ENCODE data around the gene MIER2.

MIER2 gene

DNA sequence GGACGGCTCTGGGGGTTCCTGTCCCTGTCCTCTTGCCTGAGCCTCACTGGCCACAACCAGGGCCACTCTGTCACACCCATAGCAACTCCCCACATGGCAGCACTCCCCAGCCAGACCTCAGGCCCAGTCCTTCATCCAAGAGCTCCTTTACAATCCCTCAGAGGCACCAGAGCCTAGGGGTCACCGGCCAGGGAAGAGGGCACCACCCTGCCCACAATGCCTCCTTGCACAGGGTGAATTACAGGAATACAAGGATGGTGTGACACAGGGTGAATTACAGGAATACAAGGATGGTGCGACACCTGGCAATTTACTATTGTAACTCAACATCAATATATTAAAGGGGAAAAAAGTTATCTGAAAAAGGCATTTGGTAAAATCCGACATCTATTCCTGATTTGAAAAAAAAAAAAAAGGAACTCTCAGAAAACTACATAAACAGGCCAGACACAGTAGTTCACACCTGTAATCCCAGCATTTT is 16.5 kb downstream of the MIER2 start:
- DNase-seq (ENCODE audit: extremely low read depth, low read depth): no peak
- H3K4me3 ChIP-seq (replicated peaks; ENCODE audit: low read depth, low read length): no peak overlapping the region
- TF ChIP-seq, protein P1, sequence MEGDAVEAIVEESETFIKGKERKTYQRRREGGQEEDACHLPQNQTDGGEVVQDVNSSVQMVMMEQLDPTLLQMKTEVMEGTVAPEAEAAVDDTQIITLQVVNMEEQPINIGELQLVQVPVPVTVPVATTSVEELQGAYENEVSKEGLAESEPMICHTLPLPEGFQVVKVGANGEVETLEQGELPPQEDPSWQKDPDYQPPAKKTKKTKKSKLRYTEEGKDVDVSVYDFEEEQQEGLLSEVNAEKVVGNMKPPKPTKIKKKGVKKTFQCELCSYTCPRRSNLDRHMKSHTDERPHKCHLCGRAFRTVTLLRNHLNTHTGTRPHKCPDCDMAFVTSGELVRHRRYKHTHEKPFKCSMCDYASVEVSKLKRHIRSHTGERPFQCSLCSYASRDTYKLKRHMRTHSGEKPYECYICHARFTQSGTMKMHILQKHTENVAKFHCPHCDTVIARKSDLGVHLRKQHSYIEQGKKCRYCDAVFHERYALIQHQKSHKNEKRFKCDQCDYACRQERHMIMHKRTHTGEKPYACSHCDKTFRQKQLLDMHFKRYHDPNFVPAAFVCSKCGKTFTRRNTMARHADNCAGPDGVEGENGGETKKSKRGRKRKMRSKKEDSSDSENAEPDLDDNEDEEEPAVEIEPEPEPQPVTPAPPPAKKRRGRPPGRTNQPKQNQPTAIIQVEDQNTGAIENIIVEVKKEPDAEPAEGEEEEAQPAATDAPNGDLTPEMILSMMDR (IDR thresholded peaks at IDR 0.05; ENCODE audit: low read depth, low read length, missing control alignments): no peak

DNA sequence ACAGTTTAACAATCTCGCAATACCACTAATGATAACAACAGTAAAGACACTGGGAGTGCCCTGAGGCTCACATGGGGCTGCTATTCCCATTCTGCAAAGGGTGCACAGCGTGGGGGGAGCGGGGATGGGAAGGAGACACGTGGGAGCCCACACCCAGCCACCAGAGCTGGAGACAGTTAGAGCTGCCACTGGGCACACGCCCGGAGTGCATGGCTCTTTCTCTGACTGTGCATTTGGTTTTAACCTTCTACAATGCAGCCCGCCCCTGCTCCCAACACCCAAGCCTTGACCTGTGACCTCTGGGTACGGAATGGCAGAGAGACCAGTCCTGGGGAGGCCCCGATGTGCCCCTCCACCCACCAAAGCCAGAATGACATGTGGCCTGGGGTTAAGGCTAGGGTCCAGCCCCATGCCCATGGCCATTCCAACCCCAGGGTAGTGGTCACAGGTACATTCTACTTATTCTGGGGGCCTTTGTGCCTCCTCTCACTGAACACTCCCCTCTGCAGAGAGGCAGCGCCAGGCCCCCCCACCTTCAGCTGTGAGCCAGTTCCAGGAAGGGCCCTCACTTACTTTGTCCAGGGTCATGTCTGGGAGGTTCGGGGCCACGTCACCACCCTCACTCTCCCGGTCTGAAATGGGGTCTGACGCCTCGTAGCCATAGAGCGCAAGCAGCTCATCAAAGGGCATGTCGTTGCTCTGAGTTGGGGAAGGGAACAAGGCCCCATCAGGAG is 17.1 kb downstream of the MIER2 start:
- TF ChIP-seq, protein P1 (IDR thresholded peaks at IDR 0.05; ENCODE audit: low read depth, low read length, missing control alignments): no peak
- DNase-seq (ENCODE audit: extremely low read depth, low read depth): no peak
- H3K4me3 ChIP-seq (replicated peaks; ENCODE audit: low read depth, low read length): no peak overlapping the region

DNA sequence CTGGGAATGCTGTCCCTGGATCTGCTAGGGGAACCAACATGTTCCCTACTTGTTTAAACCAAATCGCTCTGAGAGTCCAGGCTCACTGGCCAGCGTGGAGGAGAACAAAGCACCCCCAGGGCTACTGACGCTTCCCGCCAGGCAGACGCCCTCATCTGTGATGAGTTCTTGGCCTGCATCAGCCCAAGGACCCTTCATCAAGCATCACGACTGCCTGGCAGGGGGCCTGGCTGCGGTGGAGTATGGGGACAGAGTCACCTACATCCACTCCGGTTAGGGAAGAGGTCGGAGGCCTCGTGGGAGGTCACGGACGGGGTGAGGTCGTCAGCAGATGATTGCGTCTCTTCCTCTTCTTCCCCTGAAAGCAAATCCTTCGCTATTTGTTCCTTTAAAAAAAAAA is 17.7 kb downstream of the MIER2 start:
- no peak for DNase-seq (ENCODE audit: extremely low read depth, low read depth)

DNA sequence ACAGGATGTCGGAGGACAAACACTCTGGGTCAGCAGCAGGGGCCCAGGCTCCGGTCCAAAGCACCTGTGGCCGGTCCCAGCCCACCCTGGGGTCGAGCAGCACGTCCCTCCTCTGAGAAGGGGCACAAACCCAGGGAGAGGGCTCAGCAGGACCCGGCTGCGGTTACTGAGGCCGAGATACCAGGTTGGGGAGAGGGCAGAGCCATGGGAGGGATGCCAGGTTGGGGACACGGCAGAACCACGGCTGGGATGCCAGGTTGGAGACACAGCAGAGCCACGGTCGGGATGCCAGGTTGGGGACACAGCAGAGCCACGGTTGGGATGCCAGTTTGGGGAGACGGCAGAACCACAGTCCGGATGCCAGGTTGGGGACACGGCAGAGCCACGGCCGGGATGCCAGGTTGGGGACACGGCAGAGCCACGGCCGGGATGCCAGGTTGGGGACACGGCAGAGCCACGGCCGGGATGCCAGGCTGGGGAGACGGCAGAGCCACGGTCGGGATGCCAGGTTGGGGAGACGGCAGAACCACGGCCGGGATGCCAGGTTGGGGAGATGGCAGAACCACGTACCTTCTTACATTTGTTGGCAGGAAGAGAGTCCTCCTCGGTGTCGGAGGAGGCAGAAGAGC is 18.5 kb downstream of the MIER2 start:
- DNase-seq (ENCODE audit: extremely low read depth, low read depth): no peak
- TF ChIP-seq, protein P1 (IDR thresholded peaks at IDR 0.05; ENCODE audit: low read depth, low read length, missing control alignments): no peak
- H3K4me3 ChIP-seq (replicated peaks; ENCODE audit: low read depth, low read length): no peak overlapping the region

More for the DNA sequence above, 17.7 kb downstream of the MIER2 start:
- TF ChIP-seq, protein P1 (IDR thresholded peaks at IDR 0.05; ENCODE audit: low read depth, low read length, missing control alignments): no peak
- H3K4me3 ChIP-seq (replicated peaks; ENCODE audit: low read depth, low read length): no peak overlapping the region

DNA sequence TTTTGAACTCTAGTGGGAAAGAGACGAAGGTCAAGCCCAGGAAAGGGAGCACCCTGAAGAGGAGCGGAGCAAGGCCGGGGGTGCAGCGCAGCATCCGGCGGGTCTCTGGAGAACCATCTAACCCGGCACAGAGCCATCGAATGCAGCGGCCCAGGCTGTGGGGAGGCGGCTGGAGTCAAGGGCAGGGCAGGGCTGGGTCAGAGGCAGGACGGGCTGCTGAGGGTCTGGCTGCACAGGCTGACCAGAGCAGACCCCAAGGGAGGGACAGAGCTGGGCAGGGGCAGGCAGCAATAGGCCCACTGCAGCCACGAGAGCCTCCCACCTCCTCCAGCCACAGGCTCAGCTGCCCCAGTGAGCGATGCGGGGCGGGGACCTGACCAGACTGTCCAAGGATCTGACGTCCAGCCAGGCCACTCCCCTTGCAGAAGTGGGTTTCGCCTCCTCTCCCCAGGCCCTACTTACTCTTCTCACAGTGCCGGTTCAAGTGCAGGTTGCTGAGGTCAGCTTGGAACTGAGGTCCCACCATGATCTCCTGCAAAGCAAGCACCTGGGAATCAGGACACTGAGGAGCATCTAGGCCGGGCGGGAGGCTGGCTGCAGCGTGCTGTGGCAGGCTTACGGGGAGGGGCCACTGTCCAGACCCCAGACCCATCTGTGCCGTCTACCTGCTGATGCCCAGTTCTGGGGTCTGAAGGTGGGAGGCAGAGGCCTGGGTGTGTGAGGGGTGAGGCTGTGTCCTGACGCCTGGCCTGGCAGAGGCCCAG is 19.2 kb downstream of the MIER2 start:
- no peak overlapping the region for H3K4me3 ChIP-seq (replicated peaks; ENCODE audit: low read depth, low read length)
- DNase-seq (ENCODE audit: extremely low read depth, low read depth): no peak
- TF ChIP-seq, protein P1 (IDR thresholded peaks at IDR 0.05; ENCODE audit: low read depth, low read length, missing control alignments): no peak

DNA sequence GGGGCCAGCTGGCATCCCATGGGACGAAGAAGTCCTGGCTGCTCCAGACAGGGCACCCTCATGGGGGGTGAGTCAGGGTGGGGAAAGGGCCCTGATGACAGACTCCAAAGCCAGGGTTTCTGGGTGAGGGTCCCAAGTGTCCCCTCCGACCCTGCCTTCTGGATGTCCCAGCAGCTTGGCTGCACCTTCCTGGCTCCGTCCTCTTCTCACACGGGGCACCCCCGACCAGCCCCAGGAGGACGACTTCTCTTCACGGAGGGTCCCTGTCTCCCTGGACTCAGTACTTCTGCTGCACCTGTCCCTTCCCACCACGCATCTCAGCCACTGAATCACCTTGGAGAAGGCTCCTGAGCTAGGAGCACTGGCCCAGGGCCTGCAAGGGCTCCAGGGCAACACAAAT is 19.9 kb downstream of the MIER2 start:
- H3K4me3 ChIP-seq (replicated peaks; ENCODE audit: low read depth, low read length): no peak overlapping the region
- no peak for DNase-seq (ENCODE audit: extremely low read depth, low read depth)
- TF ChIP-seq, protein P1 (IDR thresholded peaks at IDR 0.05; ENCODE audit: low read depth, low read length, missing control alignments): no peak
